ENCODE data around the gene CSK.
"Not testable (repeated sequence)": the region's sequence is repeated elsewhere in the genome, so short reads cannot be mapped to it uniquely, and the experiment has no call there.

The CSK gene

DNA sequence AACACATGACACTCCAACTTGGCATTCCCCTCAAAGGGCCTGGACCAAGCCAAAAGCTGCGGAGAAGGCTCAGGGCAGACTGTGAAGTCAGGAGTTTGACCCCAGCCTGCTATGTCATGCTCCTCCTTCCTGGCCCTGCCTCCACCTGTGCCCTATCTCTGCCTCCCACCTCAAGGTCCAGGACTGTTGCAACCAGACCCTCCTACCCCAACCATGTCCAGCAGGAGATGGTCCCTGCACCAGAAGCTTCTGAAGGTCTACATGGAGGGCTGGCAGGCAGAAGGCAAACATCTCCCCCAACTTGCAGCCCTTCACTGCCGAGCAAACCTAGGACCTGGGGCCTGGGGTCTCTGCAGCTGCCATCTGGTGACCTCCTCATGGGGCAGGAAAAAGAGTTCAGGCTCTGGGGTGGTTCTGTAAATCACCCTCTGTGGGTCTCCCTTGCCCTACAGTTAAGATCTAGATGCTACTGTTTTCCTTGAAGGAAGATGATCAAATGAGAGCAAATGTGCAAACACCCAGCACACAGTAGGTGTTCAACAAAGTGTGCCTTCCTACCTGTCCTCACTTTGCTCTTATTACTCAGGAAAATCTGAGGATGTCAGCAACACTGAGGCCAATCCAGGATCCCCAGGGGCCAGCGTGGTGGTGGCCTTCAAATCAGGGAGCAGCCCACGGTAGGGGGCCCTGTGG lies 11.5 kb upstream of the CSK start:
- no peak for DNase-seq (ENCODE audit: low read depth, low spot score)

DNA sequence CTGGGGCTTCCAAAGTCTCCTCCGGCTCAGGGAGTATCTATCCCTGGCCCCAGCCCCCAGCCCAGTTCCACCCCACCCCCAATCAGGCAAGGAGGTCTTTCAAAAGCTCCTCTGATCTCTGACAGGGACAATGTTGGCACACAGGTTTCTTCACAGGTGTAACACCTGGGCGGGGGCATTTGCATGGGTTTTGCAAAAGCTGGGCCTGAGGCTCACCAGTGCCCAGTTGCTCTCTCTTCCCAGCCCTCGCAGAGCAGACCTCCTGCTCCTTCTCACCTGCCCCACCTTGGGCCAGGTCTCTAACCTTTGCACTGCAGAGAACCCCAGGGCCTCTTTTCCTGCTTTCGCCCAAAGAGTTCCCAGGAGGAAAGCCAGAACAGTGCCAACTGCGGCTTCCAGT lies 8.6 kb upstream of the CSK start:
- no peak for DNase-seq (ENCODE audit: low read depth, low spot score)

DNA sequence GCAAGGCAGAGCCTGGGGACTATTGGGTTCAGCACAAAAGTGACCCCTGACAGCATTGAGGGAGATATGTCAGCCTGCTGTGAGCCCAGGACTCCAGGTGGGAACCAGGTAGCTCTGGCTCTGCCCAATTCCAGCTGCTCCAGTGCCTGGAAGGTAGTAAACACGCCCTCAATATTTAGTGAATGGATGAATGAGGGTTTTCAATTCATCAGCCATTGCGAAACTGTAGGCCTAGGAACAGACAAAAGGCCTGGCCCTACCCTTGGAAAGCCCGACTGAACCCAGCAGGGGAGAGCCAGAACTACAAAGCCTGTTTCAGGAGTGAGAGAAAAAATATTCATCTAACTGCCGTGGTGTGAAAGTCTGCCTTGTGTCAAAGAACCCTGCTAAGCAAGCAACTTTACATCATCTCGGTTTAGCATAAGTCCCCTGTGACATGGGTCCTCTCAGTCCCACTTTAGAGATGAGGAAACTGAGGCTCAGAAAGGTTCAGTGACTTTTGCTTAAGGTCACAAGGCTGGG lies 8.1 kb upstream of the CSK start:
- DNase-seq (ENCODE audit: low read depth, low spot score) = no peak

DNA sequence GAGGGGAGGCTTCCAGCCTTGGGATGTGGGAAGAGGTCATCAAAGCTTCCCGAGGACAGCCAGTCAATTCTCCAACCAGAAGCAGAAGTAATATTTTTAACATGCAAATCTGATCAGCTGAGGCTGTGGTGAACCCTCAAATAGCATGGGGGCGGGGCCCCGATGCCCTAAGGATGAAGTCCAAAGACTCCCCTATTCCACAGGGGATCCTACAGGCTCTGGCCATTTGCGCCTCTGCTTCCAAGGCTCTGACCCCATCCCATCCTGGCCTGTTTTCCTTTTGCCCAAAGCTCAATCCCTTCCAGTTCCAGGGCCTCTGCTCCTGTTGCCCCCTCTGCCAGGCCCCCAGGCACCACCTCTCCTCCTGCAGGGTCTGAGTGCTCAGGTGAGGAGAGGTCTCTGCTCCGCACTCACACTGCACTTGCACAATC lies 6.7 kb upstream of the CSK start:
- DNase-seq (ENCODE audit: low read depth, low spot score) = no peak

DNA sequence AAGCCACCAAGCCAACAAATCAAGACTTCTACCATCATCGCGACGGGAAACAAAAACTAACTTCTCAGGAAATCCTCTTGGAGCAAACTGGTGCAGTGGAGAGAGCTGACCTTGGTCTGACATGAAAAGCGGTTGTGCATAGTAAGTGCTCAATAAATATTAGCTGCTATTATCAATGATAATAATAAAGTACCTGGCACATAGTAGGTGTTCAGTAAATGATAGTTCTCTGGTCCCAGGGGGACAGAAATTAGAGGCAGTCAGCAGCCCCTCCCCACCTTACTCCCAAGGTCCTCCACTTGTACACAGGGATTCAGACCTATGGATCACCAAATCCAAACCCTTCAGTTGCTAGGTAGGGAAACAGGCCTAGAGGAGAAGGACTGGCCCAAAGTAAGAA lies 6.0 kb upstream of the CSK start:
- no peak for DNase-seq (ENCODE audit: low read depth, low spot score)

DNA sequence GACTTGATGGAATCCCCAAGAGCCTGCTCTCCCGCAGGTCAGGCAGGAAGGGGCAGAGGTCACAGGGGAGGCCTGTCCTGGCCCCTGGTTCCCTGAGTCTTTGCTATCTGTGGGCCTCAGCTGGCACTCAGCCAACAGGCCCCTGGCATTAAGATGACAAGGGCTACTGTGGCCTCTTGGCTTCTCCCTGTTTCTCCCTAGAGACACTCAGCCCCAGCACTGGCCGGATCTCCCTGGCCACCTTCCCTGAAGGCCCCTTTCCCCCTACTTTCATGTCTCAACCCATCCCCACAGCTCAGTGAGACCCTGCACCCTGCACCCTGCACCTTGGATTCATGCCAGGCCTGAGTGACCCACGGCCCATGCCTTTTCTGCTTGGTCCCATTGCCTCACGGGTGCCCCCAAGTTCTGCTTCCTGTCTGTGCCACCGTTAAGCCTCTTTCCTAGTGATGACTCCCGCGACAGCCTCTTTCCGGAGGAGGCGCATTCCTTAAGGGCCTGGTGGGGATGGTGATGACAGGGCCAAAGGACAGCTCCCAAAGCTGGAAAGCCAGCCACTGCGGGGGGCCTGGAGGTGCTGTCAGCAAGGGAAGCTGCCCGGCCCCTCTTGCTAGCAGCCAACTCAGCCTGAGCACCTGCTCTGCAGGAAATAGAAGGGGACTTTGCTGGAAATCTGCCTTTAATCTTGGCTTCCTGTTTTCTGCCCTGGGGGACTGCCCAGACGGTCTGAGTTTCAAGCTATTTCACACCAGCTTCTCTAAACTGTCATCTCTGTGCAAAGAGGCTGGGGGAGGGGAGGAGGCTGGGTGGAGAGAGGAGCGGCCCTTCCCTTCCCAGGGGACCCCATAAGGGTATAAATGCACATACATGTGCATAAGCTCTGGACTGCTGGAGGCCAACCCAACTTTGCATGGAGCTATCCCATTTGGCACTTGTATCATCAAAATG lies 4.8 kb upstream of the CSK start:
- no peak for DNase-seq (ENCODE audit: low read depth, low spot score)

DNA sequence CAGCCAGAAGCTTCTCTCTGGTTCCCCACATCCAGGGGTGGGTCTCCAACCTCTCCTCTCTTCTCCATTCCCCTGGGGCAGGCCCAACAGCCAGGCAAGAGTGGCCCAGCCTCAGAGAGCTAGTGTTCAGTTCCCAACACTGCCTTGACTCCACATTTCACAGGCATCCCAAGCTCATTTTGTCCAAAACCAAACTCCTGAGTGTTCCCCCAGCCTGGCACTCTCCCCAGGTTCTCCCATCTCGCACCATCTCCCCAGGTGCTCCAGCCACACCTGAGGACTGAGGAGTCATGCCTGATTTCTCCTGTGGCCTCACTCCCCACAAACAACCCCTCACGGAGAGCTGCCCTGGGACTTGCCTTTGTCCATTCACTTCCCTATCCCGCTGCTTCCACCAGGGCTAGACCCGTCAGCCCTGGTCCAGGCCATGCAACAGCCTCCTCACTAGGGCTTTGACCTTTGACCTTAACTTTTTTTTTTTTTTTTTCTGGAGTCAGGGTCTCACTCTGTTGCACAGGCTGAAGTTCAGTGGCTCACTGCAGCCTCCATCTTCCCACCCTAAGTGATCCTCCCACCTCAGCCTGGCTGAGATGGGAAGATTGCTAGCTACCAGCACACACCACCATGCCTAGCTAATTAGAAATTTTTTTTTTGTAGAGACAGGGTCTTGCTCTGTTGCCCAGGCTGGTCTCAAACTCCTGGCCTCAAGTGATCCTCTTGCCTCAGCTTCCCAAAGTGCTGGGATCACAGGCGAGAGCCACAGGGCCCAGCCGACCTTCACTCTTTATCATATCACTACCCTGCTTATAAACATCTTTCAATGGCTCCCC lies 3.9 kb upstream of the CSK start:
- no peak for DNase-seq (ENCODE audit: low read depth, low spot score)

DNA sequence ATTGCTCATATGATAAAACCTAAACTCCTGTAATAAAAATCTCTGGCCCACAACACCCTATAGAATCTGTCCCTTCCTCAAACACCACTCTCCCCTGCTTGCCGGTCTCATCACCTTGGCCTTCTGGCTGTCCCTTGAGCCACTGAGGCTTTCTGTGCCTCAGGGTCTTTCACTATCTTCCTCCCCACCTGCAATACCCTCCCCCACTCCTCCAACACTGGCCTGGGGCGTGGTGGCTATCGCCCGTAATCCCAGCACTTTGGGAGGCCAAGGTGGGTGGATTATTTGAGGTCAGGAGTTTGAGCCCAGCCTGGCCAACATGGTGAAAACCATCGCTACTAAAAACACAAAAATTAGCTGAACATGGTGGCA lies 3.3 kb upstream of the CSK start:
- no peak for DNase-seq (ENCODE audit: low read depth, low spot score)

DNA sequence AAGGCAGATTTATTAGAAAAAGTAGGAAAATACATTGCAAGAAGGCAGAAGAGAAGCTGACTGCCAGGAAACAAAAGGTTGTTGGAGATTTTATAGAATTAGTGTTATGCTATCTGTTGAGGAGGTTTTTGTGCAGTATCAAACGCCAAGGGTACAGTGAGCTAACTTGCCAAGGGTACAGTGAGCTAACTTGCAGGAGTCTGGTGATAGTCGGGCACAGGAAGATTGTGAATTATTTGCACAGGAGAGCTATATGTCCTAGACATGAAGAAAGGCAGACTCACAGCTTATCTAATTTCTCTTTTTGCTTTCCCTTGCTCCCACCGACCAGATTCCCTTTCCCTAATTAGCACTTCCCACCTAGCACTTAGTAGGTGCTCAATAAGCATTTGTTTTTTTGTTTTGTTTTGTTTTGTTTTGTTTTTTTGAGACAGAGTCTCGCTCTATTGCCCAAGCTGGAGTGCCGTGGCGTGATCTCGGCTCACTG lies 2.7 kb upstream of the CSK start:
- DNase-seq (ENCODE audit: low read depth, low spot score) = no peak

DNA sequence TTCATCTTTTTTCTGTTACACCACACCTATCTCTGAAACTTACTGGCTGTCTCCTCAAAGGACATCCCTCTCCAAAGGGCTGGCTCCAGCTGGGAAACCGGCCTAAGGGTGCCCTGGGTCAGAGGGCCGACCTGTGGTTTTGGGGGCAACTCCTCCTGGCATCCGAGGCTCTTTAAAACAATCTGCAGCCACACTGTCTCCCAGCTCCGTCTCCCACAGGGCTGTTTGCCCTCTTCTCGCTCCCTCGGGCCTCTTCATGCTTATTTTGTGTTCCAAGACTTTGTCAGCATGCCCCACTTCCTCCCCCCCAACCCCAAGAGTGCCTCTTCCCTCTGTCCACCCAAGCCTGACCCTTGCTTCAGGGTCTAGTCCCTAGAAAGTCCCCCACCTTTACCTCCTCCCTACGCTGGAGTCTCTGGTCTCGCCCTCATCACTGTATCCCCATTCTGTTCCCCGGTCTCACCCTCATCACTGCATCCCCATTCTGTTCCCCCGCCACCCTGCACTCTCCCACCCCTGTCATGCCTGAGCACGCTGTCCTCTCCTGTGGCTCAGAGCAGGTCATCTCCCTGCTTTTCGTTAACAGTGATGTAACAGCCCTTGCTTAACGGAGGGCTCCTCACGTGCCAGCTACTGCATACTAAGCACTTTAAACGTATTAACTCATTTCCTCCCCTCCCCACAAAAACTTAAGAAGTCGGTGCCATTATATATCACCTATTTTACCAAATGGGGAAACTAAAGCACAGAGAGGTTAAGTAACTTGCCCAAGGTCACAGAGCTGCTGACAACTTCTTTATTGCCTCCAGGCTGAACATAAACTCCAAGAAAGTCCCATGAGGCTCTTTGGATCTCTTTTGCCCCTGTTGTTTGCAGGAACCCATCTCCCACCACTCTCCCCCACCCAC lies 1.1 kb upstream of the CSK start:
- no peak for DNase-seq (ENCODE audit: low read depth, low spot score)

DNA sequence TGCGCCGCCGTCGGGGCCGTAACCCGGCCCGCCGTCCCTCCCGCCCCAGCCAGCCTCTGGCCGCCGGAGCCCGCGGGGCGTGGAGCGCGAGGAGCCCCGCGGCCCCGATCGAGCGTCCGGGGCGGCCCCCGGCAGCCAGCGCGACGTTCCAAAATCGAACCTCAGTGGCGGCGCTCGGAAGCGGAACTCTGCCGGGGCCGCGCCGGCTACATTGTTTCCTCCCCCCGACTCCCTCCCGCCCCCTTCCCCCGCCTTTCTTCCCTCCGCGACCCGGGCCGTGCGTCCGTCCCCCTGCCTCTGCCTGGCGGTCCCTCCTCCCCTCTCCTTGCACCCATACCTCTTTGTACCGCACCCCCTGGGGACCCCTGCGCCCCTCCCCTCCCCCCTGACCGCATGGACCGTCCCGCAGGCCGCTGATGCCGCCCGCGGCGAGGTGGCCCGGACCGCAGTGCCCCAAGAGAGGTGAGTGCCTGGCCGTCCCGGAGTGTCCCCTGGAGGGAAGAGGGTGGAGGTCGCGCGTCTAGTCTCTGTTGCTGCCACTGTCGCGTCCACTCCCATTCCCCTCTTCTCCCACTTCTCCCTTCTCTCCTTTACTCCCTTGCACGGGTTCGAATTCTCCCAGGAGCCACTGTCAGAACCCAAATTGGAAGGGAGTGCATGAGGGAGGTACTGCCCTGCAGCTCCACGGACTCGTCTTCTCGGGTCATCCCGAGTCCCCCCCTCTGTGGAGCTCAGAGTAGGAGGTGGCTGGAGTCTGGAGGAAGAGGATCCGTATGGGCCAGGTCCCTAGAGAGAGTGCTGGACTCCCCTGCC lies 585 bp downstream of the CSK start:
- no peak for DNase-seq (ENCODE audit: low read depth, low spot score)

DNA sequence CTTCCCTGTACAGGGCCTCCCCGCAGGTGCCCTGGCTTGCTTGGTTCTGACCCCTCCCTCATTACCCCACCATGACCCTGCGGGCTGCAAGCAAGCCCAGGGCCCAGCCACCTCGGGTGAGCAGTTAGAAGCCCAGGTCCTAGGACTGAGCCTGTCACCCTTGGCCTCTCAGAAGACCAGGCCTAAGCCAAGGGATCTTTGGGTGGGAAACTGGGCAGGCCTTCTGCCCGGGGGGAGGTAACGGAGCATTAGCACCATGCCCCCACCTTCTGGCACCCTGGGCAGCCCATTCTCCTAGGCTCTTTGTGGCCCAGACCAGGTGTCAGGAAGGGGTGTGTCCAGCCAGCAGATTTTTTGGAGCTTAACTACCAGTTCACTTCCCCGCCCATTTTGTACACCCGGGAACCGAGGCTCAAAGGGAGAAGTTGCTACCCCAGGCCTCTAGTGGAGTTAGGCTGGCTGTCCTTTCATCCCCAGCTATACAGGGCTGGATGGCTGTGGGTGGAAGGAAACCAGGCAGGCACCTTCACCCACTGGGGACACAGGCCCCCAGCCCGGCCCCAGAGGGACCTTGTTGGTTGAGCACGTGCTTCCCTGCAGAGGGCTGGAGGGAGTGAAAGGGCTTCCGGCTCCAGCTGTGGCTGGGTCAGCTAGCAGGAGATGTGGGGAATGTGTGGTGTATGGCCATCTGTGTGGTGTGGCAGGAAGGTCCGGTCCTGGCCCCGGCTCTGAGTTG lies 1.4 kb downstream of the CSK start:
- DNase-seq (ENCODE audit: low read depth, low spot score) = no peak

DNA sequence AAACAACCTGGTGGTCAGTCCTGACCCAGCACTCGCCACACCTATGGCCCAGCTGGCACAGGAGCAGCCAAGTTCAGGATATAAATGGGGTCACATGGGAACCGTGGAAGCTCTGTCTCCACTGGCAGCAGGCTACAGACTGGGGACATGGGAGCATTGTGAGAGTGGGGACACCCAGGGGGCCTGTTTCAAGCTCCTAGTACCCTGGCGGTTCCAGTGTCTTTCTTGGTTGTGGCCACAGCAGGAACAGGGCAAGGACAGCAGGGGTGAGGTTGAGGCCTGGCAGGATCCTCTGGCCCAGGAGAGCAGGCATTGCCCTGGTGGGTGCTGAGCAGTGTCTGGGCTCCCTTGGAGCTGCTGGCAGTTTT lies 1.9 kb downstream of the CSK start:
- no peak for DNase-seq (ENCODE audit: low read depth, low spot score)

DNA sequence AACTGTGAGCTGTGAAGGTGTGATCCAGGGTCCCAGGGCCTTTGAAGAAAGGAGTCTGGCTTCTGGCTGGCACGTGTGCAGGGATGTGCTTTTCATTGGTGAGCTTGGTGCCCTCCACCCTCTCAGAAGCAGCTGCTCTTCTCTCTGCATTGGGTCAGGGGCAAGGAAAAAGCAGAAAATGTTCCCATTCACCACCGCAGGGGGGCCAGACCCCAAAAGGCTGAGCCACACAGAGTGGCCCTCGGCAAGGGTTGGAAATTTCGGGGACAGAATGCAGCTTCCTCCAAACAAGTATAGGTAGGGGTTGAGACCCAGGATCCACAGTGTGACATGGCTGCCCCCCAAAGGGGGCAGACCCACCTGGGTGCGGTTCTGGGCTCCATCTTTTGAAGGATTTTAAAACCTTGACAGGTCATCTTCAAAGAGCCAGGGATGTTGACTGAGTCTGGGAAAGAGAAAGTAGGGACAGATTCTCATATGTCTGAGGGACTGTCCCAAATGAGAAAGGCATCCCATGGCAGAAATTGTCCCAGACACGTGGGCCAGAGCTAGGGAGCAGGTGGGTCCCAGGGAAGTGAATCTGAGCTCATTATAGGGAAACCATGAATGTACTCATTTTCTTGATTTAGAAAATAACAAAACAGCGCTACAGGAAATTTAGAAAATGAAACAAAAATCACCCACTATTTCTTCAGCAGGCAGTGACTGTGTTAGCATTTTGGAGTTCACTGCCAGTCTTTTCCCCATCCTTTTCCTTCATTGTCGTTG lies 2.7 kb downstream of the CSK start:
- no peak for DNase-seq (ENCODE audit: low read depth, low spot score)

DNA sequence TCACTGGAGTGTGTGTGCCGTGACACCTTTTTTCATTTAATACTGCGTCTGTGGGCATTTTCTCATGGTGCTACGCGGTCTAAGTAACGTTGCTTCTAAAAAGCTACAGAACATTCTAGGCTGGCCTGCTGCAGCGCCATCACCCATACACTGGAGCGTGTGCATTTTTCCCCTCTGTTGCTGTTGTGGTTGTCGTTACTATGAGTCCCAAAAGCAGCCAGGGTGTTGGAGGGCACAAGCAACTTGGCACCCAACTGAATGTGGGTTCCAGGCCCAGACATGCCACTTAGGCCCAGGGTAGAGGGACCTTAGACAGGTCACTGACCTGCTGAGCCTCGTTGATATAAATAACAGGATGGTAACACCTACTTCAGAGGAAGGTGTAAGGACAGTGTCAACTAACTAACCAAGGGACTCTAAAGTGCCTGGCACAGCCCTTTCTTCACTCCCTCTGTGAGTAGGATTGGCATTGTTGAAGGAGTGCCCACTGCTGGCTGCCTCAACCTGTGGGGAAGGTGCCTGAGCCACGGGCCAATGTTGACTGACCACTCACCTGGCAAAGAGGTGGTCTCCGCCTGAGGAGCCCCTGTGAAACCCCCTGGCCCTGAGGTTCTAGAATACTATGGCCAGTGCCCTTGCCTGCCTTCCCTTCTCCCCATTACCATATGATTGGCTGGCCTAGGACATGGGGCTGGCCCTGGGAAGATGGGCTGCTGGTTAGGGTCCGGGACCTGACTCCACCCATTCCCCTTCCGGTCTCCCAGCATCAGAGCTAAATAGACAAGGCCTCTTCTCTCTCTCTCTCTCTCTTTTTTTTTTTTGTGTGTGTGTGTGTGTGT lies 3.5 kb downstream of the CSK start:
- DNase-seq (ENCODE audit: low read depth, low spot score) = no peak

DNA sequence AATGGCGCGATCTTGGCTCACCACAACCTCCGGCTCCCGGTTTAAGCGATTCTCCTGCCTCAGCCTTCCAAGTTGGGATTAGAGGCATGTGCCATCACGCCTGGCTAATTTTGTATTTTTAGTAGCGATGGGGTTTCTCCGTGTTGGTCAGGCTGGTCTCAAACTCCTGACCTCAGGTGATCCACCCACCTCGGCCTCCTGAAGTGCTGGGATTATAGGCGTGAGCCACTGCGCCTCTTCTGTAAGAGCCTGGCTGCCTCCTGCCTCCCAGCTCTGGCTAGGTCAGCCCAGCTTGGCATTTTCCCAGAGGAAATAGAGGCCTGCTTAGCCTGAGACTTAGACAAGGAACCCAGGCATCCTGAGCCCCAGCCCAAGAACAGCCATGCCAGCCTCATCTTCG lies 4.2 kb downstream of the CSK start:
- not testable (repeated sequence) for DNase-seq (ENCODE audit: low read depth, low spot score)

DNA sequence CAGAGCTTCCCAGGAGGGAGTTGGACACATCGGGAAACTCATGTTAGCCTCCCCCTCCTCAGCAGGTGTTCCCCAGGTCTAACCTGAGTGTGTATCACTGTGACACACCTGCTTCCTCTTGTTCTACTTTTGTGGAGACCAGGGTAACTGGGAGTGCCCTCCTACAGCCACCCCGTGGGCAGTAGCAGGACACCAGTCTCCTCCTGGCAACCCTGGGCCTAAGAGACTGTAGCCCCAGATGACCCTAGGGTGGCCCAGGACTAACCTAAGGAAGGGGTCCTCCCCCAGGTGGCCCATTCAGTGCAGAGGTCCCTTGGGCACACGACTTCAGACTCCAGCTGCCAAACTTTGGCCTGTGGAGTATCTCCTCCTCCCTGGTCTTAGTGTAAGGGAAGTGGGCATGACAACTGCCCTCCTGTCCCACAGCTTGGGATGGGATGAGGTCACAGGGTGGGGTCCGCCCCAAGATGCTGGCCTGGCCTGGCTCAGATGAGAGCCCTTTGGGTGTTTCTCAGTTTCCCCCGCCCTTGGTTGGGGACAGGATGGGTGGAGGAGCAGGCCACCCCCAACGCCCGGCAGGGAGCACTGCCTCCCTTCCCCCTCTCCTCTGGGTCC lies 4.8 kb downstream of the CSK start:
- DNase-seq (ENCODE audit: low read depth, low spot score) = no peak
